OCI-M1 (cell line): ENCODE results near the gene VAV1.
"Not testable (repeated sequence)": the region's sequence is repeated elsewhere in the genome, so short reads cannot be mapped to it uniquely, and the experiment has no call there.

Experiments
- DNase-seq: peaks from one replicate; lab custom pipeline; 2025; lab: John Stamatoyannopoulos, UW

Gene VAV1

DNA sequence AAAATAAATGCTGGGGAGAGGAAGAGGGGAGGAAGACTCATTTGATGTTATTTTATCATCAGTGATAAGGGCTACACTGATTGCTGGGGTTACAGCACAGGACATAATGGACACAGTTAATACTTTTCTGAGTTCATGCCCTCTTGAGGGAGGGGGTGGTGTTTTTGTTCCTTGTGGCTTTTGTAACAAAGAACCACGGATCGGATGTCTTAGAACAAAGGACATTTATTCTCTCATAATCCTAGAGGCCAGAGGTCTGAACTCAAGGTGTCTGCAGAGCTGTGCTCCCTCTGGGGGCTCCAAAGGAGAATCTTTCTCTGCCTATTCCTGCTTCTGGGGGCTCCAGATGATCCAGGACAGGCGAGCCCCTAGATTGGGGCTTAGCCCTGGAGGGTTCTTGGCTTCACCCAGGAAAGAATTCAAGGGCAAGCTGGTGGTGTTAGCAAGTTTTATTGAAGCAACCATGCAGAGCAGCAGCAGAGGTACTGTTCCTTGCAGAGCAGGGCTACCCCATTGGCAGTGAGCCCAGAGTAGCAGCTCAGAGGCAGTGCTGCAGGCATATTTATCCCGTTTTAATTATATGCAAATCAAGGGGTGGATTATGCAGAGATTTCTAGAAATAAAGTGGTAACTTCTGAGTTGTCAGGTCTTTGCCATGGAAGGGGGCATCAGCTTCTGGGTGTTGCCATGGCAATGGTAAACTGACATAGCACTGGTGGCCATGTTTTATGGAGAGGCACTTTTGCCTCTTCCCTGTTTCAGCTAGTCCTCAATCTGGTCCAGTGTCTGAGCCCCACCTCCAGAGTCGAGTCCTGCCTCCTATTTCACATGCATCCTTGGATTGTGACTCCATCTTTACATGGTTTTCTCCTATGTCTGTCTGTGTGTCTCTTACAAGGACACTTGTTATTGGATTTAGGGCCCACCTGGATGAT lies 18.0 kb downstream of the VAV1 start:
- DNase-seq: no peak

DNA sequence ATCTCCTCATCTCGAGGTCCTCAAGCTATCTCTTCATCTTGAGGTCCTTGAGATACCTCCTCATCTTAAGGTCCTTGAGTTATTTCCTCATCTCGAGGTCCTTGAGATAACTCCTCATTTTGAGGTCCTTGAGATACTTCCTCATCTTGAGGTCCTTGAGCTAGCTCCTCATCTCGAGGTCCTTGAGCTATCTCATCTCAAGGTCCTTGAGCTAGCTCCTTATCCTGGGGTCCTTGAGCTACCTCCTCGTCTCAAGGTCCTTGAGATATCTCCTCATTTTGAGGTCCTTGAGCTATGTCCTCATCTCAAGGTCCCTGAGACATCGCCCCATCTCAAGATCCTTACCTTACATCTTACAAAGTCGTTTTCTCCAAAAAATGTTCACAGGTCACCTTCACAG lies 18.7 kb downstream of the VAV1 start:
- DNase-seq: no peak

DNA sequence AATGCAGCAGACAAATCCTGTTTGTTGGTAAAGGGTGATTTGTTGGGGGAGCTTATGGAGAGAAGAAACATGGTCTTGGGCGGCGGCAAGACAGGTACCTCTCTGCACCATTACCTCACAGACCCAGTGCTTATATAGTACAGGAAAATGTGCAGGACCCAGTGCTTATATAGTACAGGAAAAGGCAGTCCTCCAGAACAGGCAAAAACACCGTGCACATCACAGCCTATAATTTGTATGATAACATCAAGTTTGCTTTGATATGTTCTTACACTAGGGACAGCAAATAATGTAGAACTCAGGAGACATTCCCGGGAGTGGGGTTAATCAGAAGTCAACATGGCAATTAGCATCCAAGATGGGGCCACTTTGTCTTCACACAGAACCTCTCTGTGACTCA lies 20.9 kb downstream of the VAV1 start:
- DNase-seq: no peak

DNA sequence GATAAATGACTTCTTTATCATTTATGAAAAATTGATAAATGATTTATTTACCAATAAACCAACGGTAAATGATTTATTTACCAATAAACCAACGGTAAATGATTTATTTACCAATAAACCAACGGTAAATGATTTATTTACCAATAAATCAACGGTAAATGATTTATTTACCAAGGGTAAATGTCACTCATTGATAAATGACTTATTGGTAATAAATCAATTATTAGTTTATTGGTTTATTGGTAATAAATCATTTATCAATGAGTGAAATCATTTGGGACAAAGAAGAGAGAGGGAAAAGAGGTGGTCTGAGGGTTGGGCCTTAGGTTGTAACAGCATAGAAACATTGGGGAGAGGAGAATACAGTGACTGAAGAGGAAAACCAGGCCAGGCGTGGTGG lies 21.5 kb downstream of the VAV1 start:
- no peak for DNase-seq

DNA sequence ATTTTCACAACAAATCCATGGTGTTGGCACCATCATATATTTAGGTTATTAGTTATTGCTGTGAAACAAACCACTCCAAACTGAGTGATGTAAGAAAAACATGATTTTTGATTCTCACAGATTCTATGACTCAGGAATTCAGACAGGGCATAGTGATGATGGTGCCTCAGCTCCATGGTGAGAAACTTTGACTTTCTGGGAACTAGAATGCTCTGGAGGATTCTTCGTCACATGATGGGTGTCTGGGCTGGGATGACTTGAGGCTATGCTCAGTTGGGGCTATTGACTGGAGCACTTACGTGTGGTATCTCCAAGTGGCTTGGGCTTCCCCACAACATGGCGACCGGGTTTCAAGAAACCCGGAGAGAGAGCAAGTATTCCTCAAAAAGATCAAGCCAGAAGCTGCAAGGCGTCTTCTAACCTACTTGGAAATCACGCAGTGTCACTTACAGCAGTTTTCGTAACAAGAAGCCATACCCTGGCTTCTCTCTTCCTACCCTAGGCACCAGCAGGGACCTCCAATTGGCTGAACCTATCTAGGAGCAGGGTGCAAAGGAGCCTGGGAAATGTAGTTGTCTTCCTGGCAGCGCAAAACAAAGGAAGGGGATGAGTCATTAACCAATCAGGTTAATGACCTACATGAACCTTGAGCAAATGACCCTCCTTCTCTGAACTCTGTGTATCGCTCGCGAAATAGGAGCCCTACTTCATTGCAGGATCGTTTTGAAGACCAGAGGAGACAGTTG lies 22.4 kb downstream of the VAV1 start:
- DNase-seq: no peak

DNA sequence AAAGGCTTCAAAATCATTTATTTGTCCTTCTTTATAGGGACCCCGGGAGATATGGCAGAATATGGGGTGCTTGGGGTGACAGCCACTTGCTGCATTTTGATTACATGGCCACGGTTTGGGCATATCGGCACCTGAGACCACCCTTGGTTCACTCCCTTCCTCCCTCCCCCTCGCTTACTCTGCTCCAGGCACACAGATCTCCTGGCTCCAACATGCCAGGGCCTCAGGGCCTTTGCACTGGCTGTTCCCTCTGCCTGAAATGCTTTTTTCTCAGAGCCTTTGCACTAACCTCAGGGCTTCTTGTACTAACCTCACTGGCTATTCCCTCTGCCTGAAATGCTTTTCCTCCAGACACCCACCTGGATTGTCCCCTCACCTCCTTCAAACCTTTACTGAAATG lies 23.8 kb downstream of the VAV1 start:
- no peak for DNase-seq

DNA sequence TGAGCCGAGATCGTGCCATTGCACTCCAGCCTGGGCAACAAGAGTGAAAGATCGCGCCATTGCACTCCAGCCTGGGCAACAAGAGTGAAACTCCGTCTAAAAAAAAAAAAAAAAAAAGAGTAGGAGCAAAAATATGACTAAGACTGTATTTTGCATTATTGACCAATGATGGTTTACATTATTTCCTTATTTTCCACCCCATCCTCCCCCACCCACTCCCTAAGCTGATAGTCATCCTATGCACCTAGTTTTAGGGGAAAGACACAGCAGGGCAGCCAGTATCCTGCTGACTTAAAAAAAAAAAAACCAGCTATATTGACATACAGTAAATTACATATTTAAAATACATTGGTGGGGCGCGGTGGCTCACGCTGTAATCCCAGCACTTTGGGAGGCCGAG lies 25.1 kb downstream of the VAV1 start:
- no peak for DNase-seq

DNA sequence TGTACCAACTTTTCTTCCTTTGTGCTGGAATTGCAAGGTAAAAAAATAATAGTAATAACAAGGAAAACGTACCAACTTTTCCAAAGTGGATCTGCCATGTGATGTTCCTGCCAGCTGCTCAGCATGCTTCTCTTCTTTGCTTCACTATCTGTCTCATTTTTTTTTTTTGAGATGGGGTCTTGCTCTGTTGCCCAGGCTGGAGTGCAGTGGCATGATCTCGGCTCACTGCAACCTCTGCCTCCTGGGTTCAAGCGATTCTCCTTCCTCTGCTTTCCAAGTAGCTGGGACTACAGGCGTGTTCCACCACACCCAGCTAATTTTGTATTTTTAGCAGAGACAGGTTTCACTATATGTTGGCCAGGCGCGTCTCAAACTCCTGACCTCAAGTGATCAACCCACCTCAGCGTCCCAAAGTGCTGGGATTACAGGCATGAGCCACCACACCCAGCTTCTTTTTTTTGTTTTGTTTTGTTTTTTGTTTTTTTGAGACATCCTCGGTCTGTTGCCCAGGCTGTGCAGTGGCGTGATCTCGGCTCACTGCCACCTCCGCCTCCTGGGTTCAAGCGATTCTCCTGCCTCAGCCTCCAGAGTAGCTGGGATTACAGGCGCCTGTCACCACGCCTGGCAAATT lies 27.8 kb downstream of the VAV1 start:
- DNase-seq: not testable (repeated sequence)

DNA sequence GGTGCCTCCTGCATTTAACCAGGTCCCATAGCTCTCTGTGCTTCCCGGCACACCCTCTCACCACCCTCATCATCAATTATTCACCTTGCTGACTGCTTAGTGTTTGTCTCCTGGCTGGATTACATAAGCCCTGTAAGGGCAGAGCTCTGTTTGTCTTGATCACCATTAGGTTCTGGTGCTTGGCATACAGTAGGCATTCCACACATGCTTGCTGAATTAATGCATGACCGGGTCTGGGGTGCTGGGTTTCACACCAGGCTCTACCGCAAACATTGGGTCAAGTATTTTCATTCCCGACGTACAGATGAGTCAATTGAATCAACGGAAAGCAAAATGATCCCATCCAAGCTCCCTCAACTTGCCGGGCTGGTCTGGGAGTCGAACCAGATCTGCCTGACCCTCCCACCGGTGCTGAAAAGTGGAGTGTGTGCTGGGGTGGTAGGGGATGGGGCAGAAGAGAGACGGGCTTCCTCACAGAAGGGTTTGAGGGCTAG lies 28.5 kb downstream of the VAV1 start:
- DNase-seq: no peak

DNA sequence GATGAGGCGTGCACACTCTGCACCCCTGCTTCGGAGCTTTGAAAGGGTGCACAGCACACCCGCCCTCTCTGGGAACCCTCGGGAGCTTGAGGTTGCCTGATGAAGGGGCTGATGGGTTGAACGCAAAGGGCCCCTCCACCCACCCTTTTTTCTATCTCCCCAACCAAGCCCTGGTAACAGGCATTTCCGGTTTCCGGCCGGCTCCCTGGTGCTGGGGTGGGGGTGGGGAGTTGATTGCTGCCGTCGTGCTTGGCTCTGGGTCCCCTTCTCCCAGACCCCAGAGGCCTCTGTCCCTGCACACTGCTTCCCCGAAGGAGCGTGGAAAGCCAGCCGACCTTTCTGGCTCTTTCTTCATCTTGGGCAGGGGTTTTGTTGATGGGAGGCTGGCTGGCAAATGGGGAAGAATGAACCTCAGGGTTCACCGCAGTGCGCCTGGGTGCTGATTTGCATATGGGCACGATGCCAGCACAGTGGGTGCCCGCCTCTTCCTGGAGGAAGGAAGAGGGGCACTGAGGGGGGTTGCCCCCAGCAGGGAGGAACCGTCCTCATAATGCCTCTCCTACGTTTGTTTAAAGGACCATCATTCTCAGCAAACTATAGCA lies 29.1 kb downstream of the VAV1 start:
- peak; percentile 90 for DNase-seq

DNA sequence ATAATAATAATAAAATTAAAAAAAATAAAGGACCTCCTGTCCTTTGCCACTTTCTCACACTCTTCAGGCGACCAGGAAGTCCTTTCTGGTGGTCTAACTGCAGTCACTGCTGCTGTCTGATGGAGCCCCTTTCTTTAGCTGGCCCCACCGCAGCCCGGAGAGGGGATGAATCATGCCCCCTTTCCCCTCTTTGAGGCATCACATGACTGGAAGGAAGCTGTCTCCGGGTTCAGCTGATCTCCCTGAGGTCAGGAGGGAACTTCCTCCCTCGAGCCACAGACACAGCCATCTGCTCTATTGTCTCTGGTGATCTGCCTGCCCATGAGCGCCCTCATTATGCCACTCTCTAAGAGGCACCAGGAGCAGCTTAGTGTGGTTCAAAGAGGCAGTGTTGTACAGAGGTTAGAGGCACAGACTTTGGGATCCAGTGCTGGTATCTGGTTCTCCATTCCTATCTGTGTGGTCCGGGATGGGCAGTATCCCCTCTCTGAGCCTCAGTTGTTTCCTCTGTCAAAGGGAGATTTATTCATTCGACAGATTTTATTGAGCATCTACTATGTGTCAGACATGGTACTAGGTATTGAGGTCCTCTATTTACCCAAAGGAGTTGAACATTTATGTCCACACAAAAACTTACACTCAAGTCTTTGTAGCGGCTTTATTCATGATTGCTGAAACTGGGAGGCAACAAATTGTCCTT lies 30.0 kb downstream of the VAV1 start:
- peak; percentile 80 for DNase-seq

DNA sequence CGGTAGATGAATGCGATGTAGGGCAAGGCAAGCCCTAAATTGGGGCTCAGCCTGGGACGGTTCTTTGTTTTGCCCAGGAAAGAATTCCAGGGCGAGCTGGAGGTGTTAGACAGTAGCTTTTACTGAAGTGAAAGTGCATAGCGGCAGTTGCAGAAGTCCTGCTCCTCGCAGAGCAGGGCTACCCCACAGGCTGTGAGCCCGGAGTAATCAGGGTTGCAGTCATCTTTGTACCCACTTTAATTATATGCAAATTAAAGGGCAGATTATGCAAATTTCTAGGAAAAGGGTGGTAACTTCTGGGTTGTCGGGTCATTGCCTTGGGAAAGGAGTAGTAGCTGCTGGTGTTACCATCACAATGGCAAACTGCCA lies 30.5 kb downstream of the VAV1 start:
- DNase-seq: no peak

DNA sequence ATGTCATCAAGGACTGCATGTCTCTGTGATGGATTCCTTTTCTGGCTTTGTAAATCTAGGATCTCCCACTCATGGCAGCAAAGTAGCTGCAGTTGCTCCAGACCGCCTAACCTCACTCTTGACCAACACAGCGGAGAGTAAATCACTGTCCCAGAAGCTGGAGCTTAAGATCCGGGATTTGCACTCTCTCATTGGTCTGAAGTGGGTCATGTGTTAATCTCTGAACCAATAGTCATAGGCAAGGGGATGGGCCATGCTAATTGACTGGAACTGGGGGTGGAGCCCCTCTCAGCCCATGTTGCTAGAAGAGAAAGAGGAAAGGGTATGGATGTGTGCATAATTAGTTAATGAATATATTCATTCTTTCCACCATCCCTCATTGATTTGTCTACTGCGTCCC lies 34.0 kb downstream of the VAV1 start:
- DNase-seq: no peak

DNA sequence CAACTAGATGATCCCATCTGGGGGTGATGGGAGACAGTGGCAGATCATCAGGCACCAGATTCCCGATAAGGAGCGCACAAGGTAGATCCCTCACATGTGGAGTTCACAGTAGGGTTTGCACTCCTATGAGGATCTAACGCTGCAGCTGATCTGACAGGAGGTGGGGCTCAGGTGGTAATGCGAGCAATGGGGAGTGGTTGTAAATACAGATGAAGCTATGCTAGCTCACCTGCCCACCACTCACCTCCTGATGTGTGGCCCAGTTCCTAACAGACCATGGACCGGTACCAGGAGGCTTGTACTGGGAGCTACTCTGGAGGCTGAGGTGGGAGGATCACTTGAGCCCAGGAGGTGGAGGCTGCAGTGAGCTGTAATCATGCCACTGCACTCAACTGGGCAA lies 34.8 kb downstream of the VAV1 start:
- DNase-seq: no peak

DNA sequence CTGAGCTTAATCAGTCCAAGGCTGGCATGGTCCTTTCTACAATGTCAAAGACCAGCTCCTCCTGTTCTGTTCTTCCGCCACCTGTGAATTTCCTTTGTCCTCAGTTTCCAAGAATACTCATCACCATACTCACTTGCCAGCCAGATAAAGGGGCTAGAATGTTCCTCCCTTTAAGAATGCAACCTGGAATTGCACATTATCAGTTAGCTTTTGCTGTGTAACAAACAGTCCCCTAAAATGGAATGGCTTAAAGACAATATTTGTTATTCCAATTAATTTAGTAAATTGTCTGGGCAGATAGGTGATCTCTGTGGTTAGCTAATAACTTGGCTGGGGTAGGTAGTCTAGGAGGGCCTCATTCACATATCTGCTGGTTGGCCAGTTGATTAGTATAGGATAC lies 36.0 kb downstream of the VAV1 start:
- no peak for DNase-seq

DNA sequence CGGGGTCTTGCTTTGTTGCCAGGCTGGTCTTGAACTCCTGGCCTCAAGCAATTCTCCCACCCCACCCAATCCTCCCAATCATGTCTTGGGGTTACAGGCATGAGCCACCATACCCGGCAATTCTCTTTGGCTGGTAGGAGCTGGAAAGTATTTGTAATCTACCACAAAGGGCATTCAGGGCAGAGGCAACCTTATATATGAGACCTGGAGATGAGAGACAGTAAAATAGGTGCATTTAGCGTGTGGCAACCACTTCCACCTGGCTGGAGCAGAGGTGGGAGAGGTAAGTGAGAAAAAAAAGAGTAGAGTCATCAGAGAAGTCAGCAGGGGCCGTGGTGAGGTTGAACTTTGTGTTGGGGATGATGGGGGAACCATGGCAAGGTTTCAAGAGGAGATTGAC lies 36.8 kb downstream of the VAV1 start:
- no peak for DNase-seq

DNA sequence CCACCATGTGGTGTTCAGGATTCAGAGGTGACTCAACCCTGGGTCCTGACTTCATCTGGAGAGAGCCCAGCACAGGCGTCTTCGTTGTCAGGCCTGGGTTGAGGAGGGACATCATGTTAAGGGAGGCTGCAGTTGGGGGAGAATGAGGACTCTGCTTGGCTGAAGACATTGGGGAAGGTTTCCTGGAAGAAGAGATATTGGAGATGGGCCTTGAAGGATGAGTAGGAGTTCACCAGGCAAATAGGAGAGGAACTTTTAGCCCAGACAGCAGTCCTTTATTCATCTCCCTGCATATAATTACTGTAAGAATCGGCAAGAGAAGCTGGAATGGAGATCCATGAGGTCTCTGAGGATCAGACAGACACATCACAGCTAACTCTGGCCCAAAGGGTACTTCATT lies 38.9 kb downstream of the VAV1 start:
- DNase-seq: no peak

DNA sequence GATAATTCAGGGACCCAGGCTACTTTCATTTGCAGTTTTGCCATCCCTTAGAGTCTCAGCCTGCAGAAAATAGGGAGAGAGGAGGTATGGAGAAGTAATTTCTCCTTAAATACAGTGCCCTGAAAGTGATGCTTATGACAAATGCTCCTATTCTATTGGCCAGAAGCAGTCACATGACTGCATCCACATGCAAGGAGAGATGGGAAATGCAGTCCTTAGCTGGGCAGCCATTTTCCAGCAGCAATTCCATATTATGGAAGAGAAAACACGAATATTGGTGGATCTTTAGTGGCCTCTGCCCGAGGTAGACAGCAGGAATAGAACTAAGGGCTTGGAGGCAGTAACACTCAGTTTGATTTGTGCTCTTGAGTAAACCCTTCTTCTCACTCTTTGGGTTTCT lies 39.4 kb downstream of the VAV1 start:
- peak; percentile 33 for DNase-seq

DNA sequence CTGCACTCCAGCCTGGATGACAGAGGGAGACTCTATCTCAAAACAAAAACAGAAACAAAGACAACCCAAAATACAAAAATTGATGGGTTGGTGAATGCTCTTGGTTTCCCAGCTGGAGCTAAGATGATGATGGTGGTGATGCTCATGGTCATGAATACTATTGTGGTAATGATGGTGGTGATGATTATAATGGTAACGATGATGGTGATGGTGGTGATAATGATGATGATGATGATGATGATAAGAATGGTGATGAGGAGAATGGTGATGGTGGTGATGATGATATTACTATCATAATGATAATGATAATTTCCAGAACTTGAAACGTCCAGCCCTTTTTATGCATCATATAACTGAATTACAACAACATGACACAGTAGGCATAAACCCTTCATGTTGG lies 40.1 kb downstream of the VAV1 start:
- no peak for DNase-seq

DNA sequence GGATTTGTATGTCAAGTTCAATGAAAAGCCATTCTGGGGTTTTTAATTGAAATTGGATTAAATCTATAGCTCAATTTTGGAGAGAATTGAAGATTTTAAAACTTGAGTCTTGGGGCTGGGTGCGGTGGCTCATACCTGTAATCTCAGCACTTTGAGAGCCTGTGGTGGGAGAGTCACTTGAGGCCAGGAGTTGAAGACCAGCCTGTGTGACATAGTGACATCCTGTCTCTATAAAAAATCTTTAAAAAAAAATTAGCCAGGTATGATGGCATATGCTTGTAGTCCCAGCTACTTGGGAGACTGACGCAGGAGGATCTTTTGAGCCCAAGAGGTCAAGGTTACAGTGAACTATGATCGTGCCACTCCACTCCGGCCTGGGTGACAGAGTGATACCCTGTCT lies 41.2 kb downstream of the VAV1 start:
- DNase-seq: no peak

DNA sequence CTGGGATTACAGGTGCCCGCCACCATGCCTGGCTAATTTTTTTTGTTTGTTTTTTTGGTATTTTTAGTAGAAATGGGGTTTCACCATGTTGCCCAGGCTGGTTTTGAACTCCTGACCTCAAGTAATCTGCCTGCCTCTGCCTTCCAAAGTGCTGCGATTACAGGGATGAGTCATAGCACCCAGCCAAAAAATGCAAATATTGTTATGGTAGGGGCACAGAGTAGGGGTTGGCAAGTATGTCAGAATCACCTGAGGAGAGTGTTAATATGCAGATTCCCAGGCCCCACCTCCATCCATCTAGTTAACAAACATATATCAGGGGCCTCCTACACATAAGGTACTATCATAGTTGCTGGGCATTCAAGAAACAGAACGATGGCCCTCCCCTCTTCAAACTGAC lies 44.7 kb downstream of the VAV1 start:
- DNase-seq: no peak

DNA sequence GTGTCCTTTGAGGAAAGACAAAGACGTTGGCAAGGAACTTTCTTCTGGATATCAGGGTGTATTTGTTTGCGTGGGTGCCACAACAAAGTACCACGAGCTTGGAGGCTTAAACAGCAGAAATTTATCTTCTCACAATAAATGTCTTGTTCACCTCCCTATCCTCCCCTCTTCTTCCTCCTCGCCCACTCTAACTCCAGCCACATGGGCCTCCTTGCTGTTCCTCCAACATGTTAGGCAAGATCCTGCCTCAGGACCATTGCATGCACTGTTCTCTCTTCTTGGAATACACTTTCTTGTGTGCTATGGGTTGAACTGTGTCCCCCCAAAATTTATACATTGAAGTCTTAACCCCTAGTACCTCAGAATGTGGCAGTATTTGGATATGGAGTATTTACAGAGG lies 45.7 kb downstream of the VAV1 start:
- no peak for DNase-seq
